Measurements from ENCODE around the gene LACTB.

DNA sequence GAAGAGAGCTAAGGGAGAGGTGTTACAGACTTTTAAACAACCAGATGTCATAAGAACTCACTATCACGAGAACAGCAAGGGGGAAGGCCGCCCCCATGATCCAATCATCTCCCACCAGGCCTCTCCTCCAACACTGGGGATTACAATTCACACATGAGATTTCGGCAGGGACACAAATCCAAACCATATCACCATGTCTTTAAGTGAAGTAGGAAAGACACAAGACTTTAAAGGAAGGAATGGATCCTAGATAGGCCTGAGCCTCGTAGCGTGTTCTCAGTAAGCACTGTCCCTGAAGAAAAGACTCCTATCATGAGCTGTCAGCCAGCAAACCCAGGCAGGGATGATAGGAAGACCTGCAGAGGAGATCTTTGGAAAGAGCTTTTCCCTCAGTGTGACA, 50.7 kb downstream of the LACTB start:
- TF ChIP-seq POLR2AphosphoS5 (IDR thresholded peaks at IDR 0.05) (no peak), CTCF (IDR thresholded peaks at IDR 0.05) (no peak)

Measured in prostate gland (tissue), 2 donors.